ENCODE data around the gene CCDC185.
"Not testable (repeated sequence)": the region's sequence is repeated elsewhere in the genome, so short reads cannot be mapped to it uniquely, and the experiment has no call there.

DNA sequence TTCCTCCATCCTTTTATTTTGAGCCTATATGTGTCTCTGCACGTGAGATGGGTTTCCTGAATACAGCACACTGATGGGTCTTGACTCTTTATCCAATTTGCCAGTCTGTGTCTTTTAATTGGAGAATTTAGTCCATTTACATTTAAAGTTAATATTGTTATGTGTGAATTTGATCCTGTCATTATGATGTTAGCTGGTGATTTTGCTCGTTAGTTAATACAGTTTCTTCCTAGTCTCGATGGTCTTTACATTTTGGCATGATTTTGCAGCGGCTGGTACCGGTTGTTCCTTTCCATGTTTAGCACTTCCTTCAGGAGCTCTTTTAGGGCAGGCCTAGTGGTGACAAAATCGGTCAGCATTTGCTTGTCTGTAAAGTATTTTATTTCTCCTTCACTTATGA is 6.2 kb downstream of the CCDC185 start:
- TF ChIP-seq, protein P1, sequence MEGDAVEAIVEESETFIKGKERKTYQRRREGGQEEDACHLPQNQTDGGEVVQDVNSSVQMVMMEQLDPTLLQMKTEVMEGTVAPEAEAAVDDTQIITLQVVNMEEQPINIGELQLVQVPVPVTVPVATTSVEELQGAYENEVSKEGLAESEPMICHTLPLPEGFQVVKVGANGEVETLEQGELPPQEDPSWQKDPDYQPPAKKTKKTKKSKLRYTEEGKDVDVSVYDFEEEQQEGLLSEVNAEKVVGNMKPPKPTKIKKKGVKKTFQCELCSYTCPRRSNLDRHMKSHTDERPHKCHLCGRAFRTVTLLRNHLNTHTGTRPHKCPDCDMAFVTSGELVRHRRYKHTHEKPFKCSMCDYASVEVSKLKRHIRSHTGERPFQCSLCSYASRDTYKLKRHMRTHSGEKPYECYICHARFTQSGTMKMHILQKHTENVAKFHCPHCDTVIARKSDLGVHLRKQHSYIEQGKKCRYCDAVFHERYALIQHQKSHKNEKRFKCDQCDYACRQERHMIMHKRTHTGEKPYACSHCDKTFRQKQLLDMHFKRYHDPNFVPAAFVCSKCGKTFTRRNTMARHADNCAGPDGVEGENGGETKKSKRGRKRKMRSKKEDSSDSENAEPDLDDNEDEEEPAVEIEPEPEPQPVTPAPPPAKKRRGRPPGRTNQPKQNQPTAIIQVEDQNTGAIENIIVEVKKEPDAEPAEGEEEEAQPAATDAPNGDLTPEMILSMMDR (IDR thresholded peaks at IDR 0.05): not testable (repeated sequence)
- not testable (repeated sequence) for TF ChIP-seq POLR2AphosphoS5, POLR2A, EP300 (IDR thresholded peaks at IDR 0.05)

Data from stomach (tissue), 4 donors.